ENCODE results near the gene HPGDS. TPM values are rescaled to one million over a fixed set of nuclear protein-coding genes. Genes with fewer than 3 reads are reported as not detected.

Gene HPGDS
- total and polyA plus RNA-seq, 10 of the 15 experiments (the other 5 are each of a cell fraction or from before 2014, with no cell fraction given) = not detected

- Histone ChIP-seq H3K4me2 (ENCODE audit: control insufficient read depth, insufficient read depth) (no peak overlapping the region), H3K27ac (ENCODE audit: control insufficient read depth, insufficient read depth) (no peak overlapping the region), H3K4me1 (ENCODE audit: control insufficient read depth, insufficient read depth, low read length) (no peaks in the 10 kb centered on the region), H3K4me3 (no peak overlapping the region), H4K20me1 (ENCODE audit: control insufficient read depth, insufficient read depth) (no peaks in the 10 kb centered on the region), H3K9ac (ENCODE audit: control insufficient read depth, insufficient read depth, low read length) (no peak overlapping the region), H3K36me3 (ENCODE audit: control insufficient read depth in 2 of 2, insufficient read depth in 2 of 2, low read length in 1 of 2) (no peaks in the 10 kb centered on the region), H3K9me3 (replicated peaks; ENCODE audit: control insufficient read depth, insufficient read depth, low read length) (no peaks in the 10 kb centered on the region), H2AFZ (ENCODE audit: control insufficient read depth, low read depth, low read length) (no peak overlapping the region), H3K27me3 (replicated peaks in 1 of 2; ENCODE audit: control insufficient read depth in 2 of 2, insufficient read depth in 2 of 2, low read length in 1 of 2) (peaks cover 2 to 5% of the 10 kb centered on the region in 2 experiments; a peak in 2 of 4 replicates), H3K79me2 (ENCODE audit: control insufficient read depth, insufficient read depth, low read length) (no peaks in the 10 kb centered on the region)
- ChIA-PET RAD21 (ENCODE audit: unreplicated experiment) (no interaction called here), CTCF (no interaction called here), POLR2A (no interaction called here), SMC1A (ENCODE audit: uncharacterized antibody, unreplicated experiment) (interaction anchor here (0.6 to 1.3 kb wide), 3 partner anchors 12 to 104 kb away, joined by 3 read pairs; no protein-coding TSS in a partner anchor)
- in situ Hi-C loops (cut with MboI) = no loop called here
- no TSS peak for BruUV-seq (replicated peaks)
- TF ChIP-seq ATF2 (IDR thresholded peaks at IDR 0.05; ENCODE audit: low read length) = no peak
- no peak for TF ChIP-seq BRCA1 (IDR thresholded peaks at IDR 0.05; ENCODE audit: low read depth, low read length)
- no peak for TF ChIP-seq EED (IDR thresholded peaks at IDR 0.05; ENCODE audit: low read depth)
- TF ChIP-seq ZNF687 (IDR thresholded peaks at IDR 0.05) = no peak
- TF ChIP-seq EZH2 (IDR thresholded peaks at IDR 0.05; ENCODE audit: borderline replicate concordance, control insufficient read depth, low read depth, low read length) = no peak
- no peak for TF ChIP-seq TAF1 (IDR thresholded peaks at IDR 0.05; ENCODE audit: borderline replicate concordance, low read depth, low read length)
- no peak for TF ChIP-seq NRF1 (conservative IDR thresholded peaks at IDR 0.05; ENCODE audit: low read depth, low read length)
- ATAC-seq (no peak), DNase-seq (ENCODE audit: low read depth, low spot score) (no peak), FAIRE-seq (no peak)
- WGBS (ENCODE audit: insufficient coverage, insufficient replicate concordance, low lambda C conversion rate, missing lambda C conversion rate) = 83% methylated on average over 3 of the region's 3 CpGs
- intact Hi-C loops (cut with micrococcal nuclease; ENCODE audit: unreplicated experiment) = no loop called here
Measured at GRCh38 chr4:94348666-94349065, 6.0 kb upstream of the HPGDS start.
